ENCODE results near the gene BBOX1.
"Not testable (repeated sequence)": the region's sequence is repeated elsewhere in the genome, so short reads cannot be mapped to it uniquely, and the experiment has no call there.

The BBOX1 gene

GRCh38 chr11:27085605-27086004 lies 45.0 kb downstream of the BBOX1 start:
- no peak for DNase-seq

GRCh38 chr11:27087432-27087831 lies 46.8 kb downstream of the BBOX1 start:
- no peak for DNase-seq

- DNase-seq = no peak
These were observed 47.7 kb downstream of the BBOX1 start for GRCh38 chr11:27088353-27088752.

GRCh38 chr11:27089746-27090145 lies 49.1 kb downstream of the BBOX1 start:
- no peak for DNase-seq

- not testable (repeated sequence) for DNase-seq
These were observed 49.8 kb downstream of the BBOX1 start for GRCh38 chr11:27090357-27090948.

GRCh38 chr11:27094120-27094519 lies 53.5 kb downstream of the BBOX1 start:
- DNase-seq = no peak

GRCh38 chr11:27095059-27095458 lies 54.4 kb downstream of the BBOX1 start:
- DNase-seq = no peak

- DNase-seq = no peak
These were observed 55.3 kb downstream of the BBOX1 start for GRCh38 chr11:27095887-27096286.

GRCh38 chr11:27097551-27097950 lies 56.9 kb downstream of the BBOX1 start:
- DNase-seq = no peak

GRCh38 chr11:27100534-27100933 lies 59.9 kb downstream of the BBOX1 start:
- DNase-seq = no peak

- DNase-seq = no peak
These were observed 66.9 kb downstream of the BBOX1 start for GRCh38 chr11:27107548-27107947.

GRCh38 chr11:27108809-27109208 lies 68.2 kb downstream of the BBOX1 start:
- DNase-seq = no peak

- DNase-seq = no peak
These were observed 71.3 kb downstream of the BBOX1 start for GRCh38 chr11:27111896-27112295.

GRCh38 chr11:27112946-27113345 lies 72.3 kb downstream of the BBOX1 start:
- DNase-seq = no peak

- DNase-seq = no peak
These were observed 74.5 kb downstream of the BBOX1 start for GRCh38 chr11:27115051-27115650.

GRCh38 chr11:27116684-27117083 lies 76.1 kb downstream of the BBOX1 start:
- no peak for DNase-seq

- DNase-seq = no peak
These were observed 77.8 kb downstream of the BBOX1 start for GRCh38 chr11:27118371-27118770.

- DNase-seq = no peak
These were observed 78.3 kb downstream of the BBOX1 start for GRCh38 chr11:27118949-27119348.

- DNase-seq = no peak
These were observed 78.8 kb downstream of the BBOX1 start for GRCh38 chr11:27119396-27119795.

GRCh38 chr11:27120211-27120610 lies 79.6 kb downstream of the BBOX1 start:
- DNase-seq = no peak

GRCh38 chr11:27122001-27122400 lies 81.4 kb downstream of the BBOX1 start:
- no peak for DNase-seq

- DNase-seq = no peak
These were observed 84.1 kb downstream of the BBOX1 start for GRCh38 chr11:27124514-27125264.

- no peak for DNase-seq
These were observed 89.1 kb downstream of the BBOX1 start for GRCh38 chr11:27129686-27130085.

- no peak for DNase-seq
These were observed 90.2 kb downstream of the BBOX1 start for GRCh38 chr11:27130806-27131205.
